A549 (cell line): ENCODE measurements around the gene ZSCAN10. TPM values are rescaled to one million over a fixed set of nuclear protein-coding genes. Genes with fewer than 3 reads are reported as not detected.

Experiments
- ATAC-seq, 2 experiments: fragments of 200-7000 bp in 1 of 2; fragments of >200 bp in 1 of 2; cut with Nextera tagmentation in 1 of 2; cut with Tn5 transposase in 1 of 2; 3 replicates each; pipeline versions ENCODE4 v1.8.0 to v1.9.1; 2018 to 2020; ENCODE audit warnings: mild to moderate bottlenecking in 1 of 2, moderate library complexity in 1 of 2
- CTCF ChIA-PET: fragments of 300-600 bp; sonication (Branson Sonifier 250); formaldehyde crosslinking; extraction: SDS; loops from one replicate; lab custom pipeline; 2021; ENCODE audit warnings: antibody characterized with exemption, inconsistent platforms; lab: Yijun Ruan, JAX
- POLR2A ChIA-PET: fragments of 350-600 bp; formaldehyde crosslinking; extraction: SDS; loops from one replicate; lab custom pipeline; 2021; ENCODE audit warnings: antibody characterized with exemption, inconsistent platforms; lab: Yijun Ruan, JAX
- DNase-seq, 2 experiments: peaks; one replicate each; pipeline versions ENCODE4 v3.0.0 to v3.0.0-alpha.2; 2011 to 2016; ENCODE audit warnings: low read depth in 1 of 2, low spot score in 1 of 2
- FAIRE-seq: peaks from 2 replicates; lab custom pipeline; 2011; peaks lifted over from hg19 to GRCh38; lab: Jason Lieb, UNC
- H3K27ac ChIP-seq, 2 experiments: fragments of >200 bp; sonication (Bioruptor Twin); formaldehyde crosslinking; 3 replicates each; pipeline ENCODE4 v1.5.1; 2016 to 2017
- H3K4me1 ChIP-seq: fragments of >200 bp; sonication (Bioruptor Twin); formaldehyde crosslinking; 3 replicates; pipeline ENCODE4 v1.6.1; 2016
- H3K4me2 ChIP-seq: fragments of >200 bp; sonication (Bioruptor Twin); formaldehyde crosslinking; 3 replicates; pipeline ENCODE4 v1.6.1; 2016
- H3K4me3 ChIP-seq: fragments of >200 bp; sonication (Bioruptor Twin); formaldehyde crosslinking; 3 replicates; pipeline ENCODE4 v1.5.1; 2016
- H3K9me3 ChIP-seq: fragments of >200 bp; sonication (Bioruptor Twin); formaldehyde crosslinking; 3 replicates; pipeline ENCODE4 v1.6.1; 2016
- BCL3 ChIP-seq: fragments of >200 bp; sonication (Bioruptor Twin); formaldehyde crosslinking; IDR thresholded peaks from 3 replicates; pipeline ENCODE4 v1.6.1; 2016
- CHD2 ChIP-seq: fragments of 150-350 bp; IDR thresholded peaks from 2 replicates; pipeline ENCODE4 v1.6.1; 2014; ENCODE audit warnings: low read length; ENCODE audit not compliant: partially characterized antibody
- CTCF ChIP-seq: fragments of >200 bp; sonication (Bioruptor Twin); formaldehyde crosslinking; IDR thresholded peaks from 3 replicates; pipeline ENCODE4 v1.5.1; 2016
- FOSL2 ChIP-seq, 2 experiments: fragments of 450-650 bp in 1 of 2; fragments of >200 bp in 1 of 2; sonication (Bioruptor Twin) in 1 of 2; formaldehyde crosslinking; IDR thresholded peaks; 2 replicates each; pipeline versions ENCODE4 v1.5.0 to v1.6.1; 2016 to 2020; ENCODE audit warnings: mild to moderate bottlenecking in 1 of 2, moderate library complexity in 1 of 2
- HEYL ChIP-seq: fragments of 250-450 bp; sonication (Bioruptor Pico); IDR thresholded peaks from 2 replicates; pipeline ENCODE4 v1.8.0; 2021; ENCODE audit warnings: mild to moderate bottlenecking, moderate library complexity
- MAZ ChIP-seq: fragments of 150-350 bp; IDR thresholded peaks from 2 replicates; pipeline ENCODE4 v1.6.1; 2014; ENCODE audit warnings: antibody characterized with exemption, low read depth, low read length, borderline replicate concordance
- POLR2A ChIP-seq: IDR thresholded peaks from 2 replicates; pipeline ENCODE4 v1.6.1; 2012; ENCODE audit warnings: mild to moderate bottlenecking, low read length
- POLR2AphosphoS2 ChIP-seq: conservative IDR thresholded peaks from 2 replicates; pipeline ENCODE4 v1.6.1; 2012; ENCODE audit warnings: low read length, improper control_type of control experiment, inconsistent platforms
- RARB ChIP-seq: fragments of 250-450 bp; sonication (Bioruptor Pico); IDR thresholded peaks from 2 replicates; pipeline ENCODE4 v1.8.0; 2021; ENCODE audit warnings: mild to moderate bottlenecking, moderate library complexity
- RCOR1 ChIP-seq: fragments of 150-350 bp; IDR thresholded peaks from 2 replicates; pipeline ENCODE4 v1.6.1; 2014; ENCODE audit warnings: antibody characterized with exemption, low read length, low read depth
- SREBF2 ChIP-seq: fragments of 450-650 bp; IDR thresholded peaks from 2 replicates; pipeline ENCODE4 v1.6.1; 2014; ENCODE audit warnings: mild to moderate bottlenecking, moderate library complexity
- TP53 ChIP-seq: fragments of 250-450 bp; sonication (Bioruptor Pico); IDR thresholded peaks from 2 replicates; pipeline ENCODE4 v1.5.0; 2021; ENCODE audit warnings: mild to moderate bottlenecking, moderate library complexity
- ZC3H11A ChIP-seq: fragments of 450-650 bp; IDR thresholded peaks from 2 replicates; pipeline ENCODE4 v1.6.1; 2014; ENCODE audit warnings: antibody characterized with exemption, mild to moderate bottlenecking
- ZFP36 ChIP-seq: fragments of 450-650 bp; IDR thresholded peaks from 2 replicates; pipeline ENCODE4 v1.6.1; 2014; ENCODE audit warnings: borderline replicate concordance; ENCODE audit not compliant: partially characterized antibody
- ZSCAN20 ChIP-seq: fragments of 250-450 bp; sonication (Bioruptor Pico); IDR thresholded peaks from 2 replicates; pipeline ENCODE4 v1.8.0; 2022; ENCODE audit warnings: mild to moderate bottlenecking, moderate library complexity
- WGBS: methylation state at CpG from one replicate; pipeline ENCODE4 v1.1.6; 2017; ENCODE audit errors: missing lambda C conversion rate; 5-methylcytosine and 5-hydroxymethylcytosine counted together
- polyA plus RNA-seq, 4 experiments: library from polyadenylated mRNA; depleted of rRNA in 3 of 4; stranded (reverse); fragments of >200 nt; fragmentation: RNase III in 1 of 4; extraction: RNeasy Plus Mini Kit Qiagen cat#74134 plus additional on column Dnase treatment in 1 of 4; gene quantifications; 2 replicates in 3 of 4; 3 replicates in 1 of 4; pipeline ENCODE4 v1.2.3, GENCODE V29; 2011 to 2017
- TF ChIP-seq, protein P1 (sequence below): fragments of 250-450 bp; sonication (Bioruptor Pico); IDR thresholded peaks from 2 replicates; pipeline ENCODE4 v1.5.0; 2020; ENCODE audit warnings: low read depth, mild to moderate bottlenecking, moderate library complexity
- TF ChIP-seq, protein P2 (sequence below): fragments of 450-650 bp; IDR thresholded peaks from 2 replicates; pipeline ENCODE4 v1.6.1; 2014; ENCODE audit warnings: antibody characterized with exemption
- TF ChIP-seq, protein P3 (sequence below): IDR thresholded peaks from 2 replicates; pipeline ENCODE4 v1.6.1; 2012

The ZSCAN10 gene
- polyA plus RNA-seq, 2 of the 4 experiments (the other 2 are of a cell fraction): 0.08 TPM; not detected in 1

DNA sequence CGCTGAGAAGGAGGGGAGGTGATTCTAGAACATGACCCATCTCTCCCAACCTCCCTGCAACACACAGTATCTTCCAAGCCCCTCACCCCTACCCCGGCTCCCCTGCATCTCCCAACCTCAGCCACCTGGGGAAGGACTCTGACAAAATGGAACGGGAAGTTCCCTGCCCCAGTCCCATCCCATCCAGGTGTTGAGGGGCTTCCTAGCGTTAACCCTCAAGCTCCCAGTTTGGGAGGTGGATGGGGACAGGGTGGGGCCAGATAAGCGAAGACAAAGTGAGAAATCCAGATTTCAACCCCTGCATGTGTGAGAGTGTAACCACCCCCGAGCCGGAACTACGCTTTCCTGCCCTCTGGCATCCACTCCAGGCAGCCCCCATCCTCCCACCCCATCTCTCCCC, 1.8 kb downstream of the ZSCAN10 start:
- H3K27ac ChIP-seq: no peak overlapping the region
- 69% methylated on average over 8 of the region's 8 CpGs for whole genome bisulfite sequencing
- ATAC-seq (no peak), DNase-seq (no peak)
- H3K4me2 ChIP-seq: no peak overlapping the region
- CTCF ChIA-PET: interaction anchor here (0.6 to 10.9 kb wide), 7 partner anchors 21 to 771 kb away, joined by 3 to 124 read pairs (median 4); partner anchors contain the start of gene IL32
- no peak for TF ChIP-seq TP53 (CRISPR knock-in tag)
- TF ChIP-seq ZSCAN20 (CRISPR knock-in tag): no peak
- no peak for TF ChIP-seq ZC3H11A
- TF ChIP-seq, protein P1, sequence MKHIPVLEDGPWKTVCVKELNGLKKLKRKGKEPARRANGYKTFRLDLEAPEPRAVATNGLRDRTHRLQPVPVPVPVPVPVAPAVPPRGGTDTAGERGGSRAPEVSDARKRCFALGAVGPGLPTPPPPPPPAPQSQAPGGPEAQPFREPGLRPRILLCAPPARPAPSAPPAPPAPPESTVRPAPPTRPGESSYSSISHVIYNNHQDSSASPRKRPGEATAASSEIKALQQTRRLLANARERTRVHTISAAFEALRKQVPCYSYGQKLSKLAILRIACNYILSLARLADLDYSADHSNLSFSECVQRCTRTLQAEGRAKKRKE (CRISPR knock-in tag): no peak
- TF ChIP-seq, protein P2, sequence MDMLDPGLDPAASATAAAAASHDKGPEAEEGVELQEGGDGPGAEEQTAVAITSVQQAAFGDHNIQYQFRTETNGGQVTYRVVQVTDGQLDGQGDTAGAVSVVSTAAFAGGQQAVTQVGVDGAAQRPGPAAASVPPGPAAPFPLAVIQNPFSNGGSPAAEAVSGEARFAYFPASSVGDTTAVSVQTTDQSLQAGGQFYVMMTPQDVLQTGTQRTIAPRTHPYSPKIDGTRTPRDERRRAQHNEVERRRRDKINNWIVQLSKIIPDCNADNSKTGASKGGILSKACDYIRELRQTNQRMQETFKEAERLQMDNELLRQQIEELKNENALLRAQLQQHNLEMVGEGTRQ: no peak
- no peak for TF ChIP-seq POLR2AphosphoS2
- TF ChIP-seq, protein P3, sequence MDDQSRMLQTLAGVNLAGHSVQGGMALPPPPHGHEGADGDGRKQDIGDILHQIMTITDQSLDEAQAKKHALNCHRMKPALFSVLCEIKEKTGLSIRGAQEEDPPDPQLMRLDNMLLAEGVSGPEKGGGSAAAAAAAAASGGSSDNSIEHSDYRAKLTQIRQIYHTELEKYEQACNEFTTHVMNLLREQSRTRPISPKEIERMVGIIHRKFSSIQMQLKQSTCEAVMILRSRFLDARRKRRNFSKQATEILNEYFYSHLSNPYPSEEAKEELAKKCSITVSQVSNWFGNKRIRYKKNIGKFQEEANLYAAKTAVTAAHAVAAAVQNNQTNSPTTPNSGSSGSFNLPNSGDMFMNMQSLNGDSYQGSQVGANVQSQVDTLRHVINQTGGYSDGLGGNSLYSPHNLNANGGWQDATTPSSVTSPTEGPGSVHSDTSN: no peak
- TF ChIP-seq SREBF2: no peak
- TF ChIP-seq BCL3: no peak
- TF ChIP-seq RCOR1: no peak
- TF ChIP-seq CHD2: no peak
- TF ChIP-seq ZFP36: no peak
- TF ChIP-seq MAZ: no peak
- no peak for TF ChIP-seq CTCF
- TF ChIP-seq HEYL (CRISPR knock-in tag): no peak
- no peak for TF ChIP-seq POLR2A
- TF ChIP-seq, all 56 proteins: peak for 0
- H3K4me3 ChIP-seq: no peak overlapping the region
- peaks cover 15% of the 10 kb centered on the region for H3K4me1 ChIP-seq
- H3K9me3 ChIP-seq: no peaks in the 10 kb centered on the region
- POLR2A ChIA-PET: no interaction called here
- no peak for FAIRE-seq

DNA sequence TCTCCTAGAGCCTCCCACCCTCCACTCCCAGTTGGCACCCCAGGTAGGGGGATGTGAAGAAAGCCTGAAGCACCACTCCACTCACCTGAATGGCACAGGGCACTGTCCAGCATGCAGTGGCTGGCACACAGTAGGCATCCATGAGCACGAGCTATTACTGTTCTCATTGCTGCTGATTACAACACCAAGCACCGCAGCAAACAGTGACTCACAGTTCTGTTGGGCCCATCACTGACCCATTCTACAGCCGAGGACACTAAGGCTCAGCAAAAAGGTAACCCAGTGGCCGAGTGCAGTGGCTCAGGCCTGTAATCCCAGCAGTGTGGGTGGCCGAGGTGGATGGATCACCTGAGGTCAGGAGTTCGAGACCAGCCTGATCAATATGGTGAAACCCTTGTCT, 2.7 kb downstream of the ZSCAN10 start:
- 39% methylated on average over 5 of the region's 6 CpGs for WGBS
- H3K27ac ChIP-seq: no peak overlapping the region; a peak in 1 of 6 replicates
- no peak for TF ChIP-seq FOSL2 (IDR thresholded peaks at IDR 0.05)
- peak; percentile 17; the same call in 1 of the 2 replicates for TF ChIP-seq FOSL2 (CRISPR knock-in tag; IDR thresholded peaks at IDR 0.05)
- no peak for TF ChIP-seq RARB
- DNase-seq: no peak
- H3K4me2 ChIP-seq: peak overlapping the region; percentile 19; the same call in 1 of the 3 replicates
- 0 out of 6 replicates have a peak, but pooled peaks of 1 of the 2 experiments have one; percentile 25 for ATAC-seq
- no peak for FAIRE-seq
- ChIA-PET POLR2A (interaction anchor here (1.0 kb wide), 1 partner anchor 8 kb away, joined by 3 read pairs; no protein-coding TSS in a partner anchor), CTCF (interaction anchor here (0.9 to 10.9 kb wide), 6 partner anchors 9 to 65 kb away, joined by 3 to 124 read pairs (median 4); partner anchors contain the start of gene IL32)
- peaks cover 15% of the 10 kb centered on the region for H3K4me1 ChIP-seq
- H3K4me3 ChIP-seq: no peak overlapping the region
- H3K9me3 ChIP-seq: no peaks in the 10 kb centered on the region
